K562 (cell line): Measurements from ENCODE around the gene C19orf85. TPM values are rescaled to one million over a fixed set of nuclear protein-coding genes. Genes with fewer than 3 reads are reported as not detected.

Source experiments
- CEBPG ChIP-seq, 3 experiments: fragments of 200-800 bp in 1 of 3; sonication (Bioruptor generic) in 1 of 3; sonication (generic) in 1 of 3; formaldehyde crosslinking in 1 of 3; IDR thresholded peaks in 2 of 3; conservative IDR thresholded peaks in 1 of 3; 2 replicates each; pipeline versions ENCODE4 v1.6.1 to v1.8.0; 2016 to 2022; ENCODE audit warnings: missing compliant biosample characterization in 2 of 3, missing genetic modification characterization in 2 of 3, mild to moderate bottlenecking in 1 of 3, missing genetic modification reagents in 1 of 3
- EGR1 ChIP-seq: fragments of 450-650 bp; conservative IDR thresholded peaks from 2 replicates; pipeline ENCODE4 v1.6.1; 2017; ENCODE audit warnings: mild to moderate bottlenecking
- EZH2 ChIP-seq: IDR thresholded peaks from 2 replicates; pipeline ENCODE4 v1.6.1; 2012; ENCODE audit warnings: low read depth, mild to moderate bottlenecking, inconsistent platforms, low read length, borderline replicate concordance
- HBP1 ChIP-seq: fragments of 450-650 bp; formaldehyde crosslinking; IDR thresholded peaks from 2 replicates; pipeline ENCODE4 v1.4.0; 2022; ENCODE audit warnings: missing genetic modification characterization
- JUNB ChIP-seq: fragments of 450-650 bp; formaldehyde crosslinking; conservative IDR thresholded peaks from 2 replicates; pipeline ENCODE4 v1.4.0; 2020; ENCODE audit warnings: mild to moderate bottlenecking
- NR3C1 ChIP-seq: sonication (generic); formaldehyde crosslinking; IDR thresholded peaks from 2 replicates; pipeline ENCODE4 v1.8.1; 2022; ENCODE audit warnings: missing genetic modification reagents
- RCOR1 ChIP-seq, 2 experiments: IDR thresholded peaks; 2 replicates each; pipeline ENCODE4 v1.6.1; 2012; ENCODE audit warnings: low read depth in 2 of 2, low read length in 2 of 2, borderline replicate concordance in 1 of 2, improper control_type of control experiment in 1 of 2
- SETDB1 ChIP-seq: IDR thresholded peaks from one replicate; pipeline ENCODE4 v1.6.1; 2012; ENCODE audit warnings: low read length, control low read depth, inconsistent platforms
- SFPQ ChIP-seq: fragments of 200-400 bp; formaldehyde crosslinking; IDR thresholded peaks from 2 replicates; pipeline ENCODE4 v1.6.1; 2017; ENCODE audit warnings: mild to moderate bottlenecking, low read depth, low read length, moderate library complexity
- TEAD4 ChIP-seq, 2 experiments: sonication (generic) in 1 of 2; formaldehyde crosslinking in 1 of 2; IDR thresholded peaks; 2 replicates each; pipeline versions ENCODE4 v1.6.1 to v1.8.0; 2012 to 2022; ENCODE audit warnings: borderline replicate concordance in 1 of 2, inconsistent platforms in 1 of 2, low read length in 1 of 2, mild to moderate bottlenecking in 1 of 2, missing genetic modification reagents in 1 of 2
- UBTF ChIP-seq, 2 experiments: IDR thresholded peaks; 2 replicates each; pipeline ENCODE4 v1.6.1; 2012; ENCODE audit warnings: improper control_type of control experiment in 2 of 2, low read depth in 2 of 2, low read length in 2 of 2, borderline replicate concordance in 1 of 2
- VEZF1 ChIP-seq: fragments of 200-800 bp; sonication (Bioruptor generic); IDR thresholded peaks from 2 replicates; pipeline ENCODE4 v1.6.1; 2017; ENCODE audit warnings: missing genetic modification characterization, missing compliant biosample characterization
- ZC3H4 ChIP-seq: sonication (generic); formaldehyde crosslinking; IDR thresholded peaks from 2 replicates; pipeline ENCODE4 v1.9.0; 2021; ENCODE audit warnings: missing genetic modification reagents, borderline replicate concordance
- ZFP1 ChIP-seq: fragments of 450-650 bp; formaldehyde crosslinking; IDR thresholded peaks from 2 replicates; pipeline ENCODE4 v1.4.0; 2020; ENCODE audit warnings: mild to moderate bottlenecking, mixed read lengths
- ZFP30 ChIP-seq: fragments of 250-450 bp; sonication (Bioruptor Pico); IDR thresholded peaks from 2 replicates; pipeline ENCODE4 v1.8.0; 2022; ENCODE audit warnings: moderate library complexity, mild to moderate bottlenecking, inconsistent platforms, borderline replicate concordance
- ZNF282 ChIP-seq: sonication (generic); formaldehyde crosslinking; IDR thresholded peaks from 2 replicates; pipeline ENCODE4 v1.8.1; 2023; ENCODE audit warnings: missing genetic modification reagents
- ZNF766 ChIP-seq: fragments of 200-800 bp; sonication (Bioruptor generic); conservative IDR thresholded peaks from 2 replicates; pipeline ENCODE4 v1.6.1; 2016; ENCODE audit warnings: missing genetic modification characterization, missing compliant biosample characterization
- ZNF830 ChIP-seq: fragments of 250-450 bp; sonication (Bioruptor Pico); IDR thresholded peaks from 2 replicates; pipeline ENCODE4 v1.5.0; 2021; ENCODE audit warnings: mild to moderate bottlenecking
- polyA plus RNA-seq, 8 experiments: library from polyadenylated mRNA; depleted of rRNA in 4 of 8; stranded (reverse) in 5 of 8; unstranded in 3 of 8; fragments of >200 nt; fragmentation: Nextera tagmentation in 2 of 8; fragmentation: Illumina TruSeq in 1 of 8; extraction: Ambion mirVana in 2 of 8; extraction: Trizol in 1 of 8; gene quantifications; 2 replicates each; pipeline versions ENCODE4 v1.2.1 to v1.2.3, GENCODE V29; 2011 to 2014; ENCODE audit warnings: inconsistent platforms in 1 of 8, missing spikeins in 1 of 8
- total RNA-seq, 7 experiments: library from RNA; depleted of rRNA in 6 of 7; stranded (reverse); fragments of >200 nt in 6 of 7; fragmentation: Illumina TruSeq in 2 of 7; extraction: Trizol in 2 of 7; gene quantifications; 2 replicates each; pipeline versions ENCODE4 v1.2.1 to v1.2.3, GENCODE V29; 2011 to 2021; ENCODE audit warnings: low replicate concordance in 1 of 7

C19orf85 gene
- total and polyA plus RNA-seq, 9 of the 15 experiments (the other 6 are each of a cell fraction or from before 2014, with no cell fraction given): not detected

- no peak for TF ChIP-seq UBTF (IDR thresholded peaks at IDR 0.05; ENCODE audit: borderline replicate concordance in 1 of 2, low read depth in 2 of 2, low read length in 2 of 2)
- no peak for TF ChIP-seq ZNF830 (CRISPR knock-in tag)
- peak; percentile 54 for TF ChIP-seq EGR1
- TF ChIP-seq ZNF282: no peak
- no peak for TF ChIP-seq JUNB (CRISPR knock-in tag)
- no peak for TF ChIP-seq ZFP1
- no peak for TF ChIP-seq ZFP30 (CRISPR knock-in tag)
- TF ChIP-seq ZC3H4 (CRISPR knock-in tag): no peak
- no peak for TF ChIP-seq HBP1 (CRISPR knock-in tag)
- no peak for TF ChIP-seq RCOR1 (IDR thresholded peaks at IDR 0.05; ENCODE audit: borderline replicate concordance in 1 of 2, low read depth in 2 of 2, low read length in 2 of 2)
- TF ChIP-seq SFPQ: no peak
- TF ChIP-seq ZNF766: no peak
- 0 out of 2 replicates have a peak, but pooled peaks have one; percentile 14 for TF ChIP-seq CEBPG (CRISPR knock-in tag; IDR thresholded peaks at IDR 0.05)
- TF ChIP-seq CEBPG (tag; conservative IDR thresholded peaks at IDR 0.05 in 1 of 2, IDR thresholded peaks at IDR 0.05 in 1 of 2): no peak
- TF ChIP-seq EZH2: peak; percentile 51; the same call in 1 of the 2 replicates
- no peak for TF ChIP-seq TEAD4 (IDR thresholded peaks at IDR 0.05; ENCODE audit: low read length)
- TF ChIP-seq TEAD4 (CRISPR knock-in tag; IDR thresholded peaks at IDR 0.05; ENCODE audit: borderline replicate concordance): no peak
- no peak for TF ChIP-seq SETDB1
- no peak for TF ChIP-seq NR3C1
- TF ChIP-seq VEZF1 (CRISPR knock-in tag): 0 out of 2 replicates have a peak, but pooled peaks have one; percentile 9
Observed at GRCh38 chr19:55443045-55443823, 21.3 kb downstream of the C19orf85 start, which contains the start of gene SHISA7 (continued).
